ENCODE data around the gene ZNF827. TPM values are rescaled to one million over a fixed set of nuclear protein-coding genes. Genes with fewer than 3 reads are reported as not detected.

The ZNF827 gene
- total RNA-seq, 1 experiment from 2014 or later, result 19.1 TPM

GRCh38 chr4:145799223-145799622, 139.4 kb downstream of the ZNF827 start:
- H3K27me3 ChIP-seq (ENCODE audit: insufficient read depth, low read length), result no peaks in the 10 kb centered on the region
- H3K79me2 ChIP-seq (ENCODE audit: insufficient read depth, low read length), result no peaks in the 10 kb centered on the region
- H3K36me3 ChIP-seq (ENCODE audit: control insufficient read depth in 1 of 2, insufficient read depth in 2 of 2, low read length in 2 of 2), result no peaks in the 10 kb centered on the region
- H3K4me1 ChIP-seq (ENCODE audit: control insufficient read depth in 1 of 2, insufficient read depth in 2 of 2, low read length in 2 of 2), result peaks cover 0 to 4% of the 10 kb centered on the region in 2 experiments; a peak in 1 of 4 replicates
- no peak overlapping the region for H3K27ac ChIP-seq (ENCODE audit: low read depth, low read length)
- H3K4me2 ChIP-seq (ENCODE audit: low read length), result no peak overlapping the region
- H3K4me3 ChIP-seq (replicated peaks in 1 of 2; ENCODE audit: low read depth in 1 of 2, low read length in 2 of 2), result no peak overlapping the region
- no peaks in the 10 kb centered on the region for H3K9me3 ChIP-seq (ENCODE audit: control insufficient read depth in 1 of 2, insufficient read depth in 1 of 2, low read depth in 1 of 2, low read length in 2 of 2)
- no peaks in the 10 kb centered on the region for H3K9me2 ChIP-seq (ENCODE audit: insufficient read depth)
- intact Hi-C loops (cut with micrococcal nuclease), result no loop called here
- DNase-seq (ENCODE audit: low read depth, low spot score) (no peak), ATAC-seq (no peak)
- H3K9ac ChIP-seq (ENCODE audit: low read length), result no peak overlapping the region
- ChIA-PET CTCF (no interaction called here), RAD21 (ENCODE audit: low non-redundant PET in 1 of 2, low total read pairs in 2 of 2, uncharacterized antibody in 2 of 2, unreplicated experiment in 2 of 2) (no interaction called here), POLR2A (no interaction called here)
- no peaks in the 10 kb centered on the region for H4K20me1 ChIP-seq (ENCODE audit: insufficient read depth)
- H2AFZ ChIP-seq (ENCODE audit: low read depth, low read length, poor library complexity, severe bottlenecking), result no peak overlapping the region
- BruUV-seq (replicated peaks), result no TSS peak
- no peak for TF ChIP-seq JUND (IDR thresholded peaks at IDR 0.05)

- Histone ChIP-seq H3K9ac (ENCODE audit: low read length) (no peak overlapping the region), H3K4me1 (ENCODE audit: control insufficient read depth in 1 of 2, insufficient read depth in 2 of 2, low read length in 2 of 2) (no peaks in the 10 kb centered on the region), H3K36me3 (ENCODE audit: control insufficient read depth in 1 of 2, insufficient read depth in 2 of 2, low read length in 2 of 2) (no peaks in the 10 kb centered on the region), H3K4me3 (replicated peaks in 1 of 2; ENCODE audit: low read depth in 1 of 2, low read length in 2 of 2) (no peak overlapping the region), H3K9me2 (ENCODE audit: insufficient read depth) (no peaks in the 10 kb centered on the region), H3K4me2 (ENCODE audit: low read length) (no peak overlapping the region), H3K9me3 (ENCODE audit: control insufficient read depth in 1 of 2, insufficient read depth in 1 of 2, low read depth in 1 of 2, low read length in 2 of 2) (no peaks in the 10 kb centered on the region), H3K79me2 (ENCODE audit: insufficient read depth, low read length) (no peaks in the 10 kb centered on the region), H2AFZ (ENCODE audit: low read depth, low read length, poor library complexity, severe bottlenecking) (no peak overlapping the region), H3K27ac (ENCODE audit: low read depth, low read length) (no peak overlapping the region), H3K27me3 (ENCODE audit: insufficient read depth, low read length) (no peaks in the 10 kb centered on the region), H4K20me1 (ENCODE audit: insufficient read depth) (no peaks in the 10 kb centered on the region)
- RAD21 ChIA-PET (ENCODE audit: low non-redundant PET in 1 of 2, low total read pairs in 2 of 2, uncharacterized antibody in 2 of 2, unreplicated experiment in 2 of 2), result no interaction called here
- intact Hi-C loops (cut with micrococcal nuclease), result no loop called here
- DNase-seq (ENCODE audit: low read depth, low spot score) (no peak), ATAC-seq (no peak)
- TF ChIP-seq ATF3 (IDR thresholded peaks at IDR 0.05) (no peak), SRF (IDR thresholded peaks at IDR 0.05; ENCODE audit: low read depth) (no peak), FOSL1 (IDR thresholded peaks at IDR 0.05; ENCODE audit: low read depth) (no peak), POLR2AphosphoS5 (IDR thresholded peaks at IDR 0.05; ENCODE audit: low read depth, low read length) (no peak)
- TF ChIP-seq, protein P1, sequence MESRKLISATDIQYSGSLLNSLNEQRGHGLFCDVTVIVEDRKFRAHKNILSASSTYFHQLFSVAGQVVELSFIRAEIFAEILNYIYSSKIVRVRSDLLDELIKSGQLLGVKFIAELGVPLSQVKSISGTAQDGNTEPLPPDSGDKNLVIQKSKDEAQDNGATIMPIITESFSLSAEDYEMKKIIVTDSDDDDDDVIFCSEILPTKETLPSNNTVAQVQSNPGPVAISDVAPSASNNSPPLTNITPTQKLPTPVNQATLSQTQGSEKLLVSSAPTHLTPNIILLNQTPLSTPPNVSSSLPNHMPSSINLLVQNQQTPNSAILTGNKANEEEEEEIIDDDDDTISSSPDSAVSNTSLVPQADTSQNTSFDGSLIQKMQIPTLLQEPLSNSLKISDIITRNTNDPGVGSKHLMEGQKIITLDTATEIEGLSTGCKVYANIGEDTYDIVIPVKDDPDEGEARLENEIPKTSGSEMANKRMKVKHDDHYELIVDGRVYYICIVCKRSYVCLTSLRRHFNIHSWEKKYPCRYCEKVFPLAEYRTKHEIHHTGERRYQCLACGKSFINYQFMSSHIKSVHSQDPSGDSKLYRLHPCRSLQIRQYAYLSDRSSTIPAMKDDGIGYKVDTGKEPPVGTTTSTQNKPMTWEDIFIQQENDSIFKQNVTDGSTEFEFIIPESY (IDR thresholded peaks at IDR 0.05; ENCODE audit: extremely low read depth, insufficient replicate concordance, low read length), result no peak
- CTCF ChIA-PET, result no interaction called here
- POLR2A ChIA-PET, result no interaction called here
- no TSS peak for BruUV-seq (replicated peaks)
Measured at GRCh38 chr4:145797278-145797677, 141.3 kb downstream of the ZNF827 start.

Data from HCT116 (cell line).